ENCODE measurements around the gene SPPL2B. TPM values are rescaled to one million over a fixed set of nuclear protein-coding genes. Genes with fewer than 3 reads are reported as not detected.
"Not testable (repeated sequence)": the region's sequence is repeated elsewhere in the genome, so short reads cannot be mapped to it uniquely, and the experiment has no call there.

SPPL2B gene
- polyA plus RNA-seq, 3 donors, result 5.7 to 64.9 (median 8.7) TPM

DNA sequence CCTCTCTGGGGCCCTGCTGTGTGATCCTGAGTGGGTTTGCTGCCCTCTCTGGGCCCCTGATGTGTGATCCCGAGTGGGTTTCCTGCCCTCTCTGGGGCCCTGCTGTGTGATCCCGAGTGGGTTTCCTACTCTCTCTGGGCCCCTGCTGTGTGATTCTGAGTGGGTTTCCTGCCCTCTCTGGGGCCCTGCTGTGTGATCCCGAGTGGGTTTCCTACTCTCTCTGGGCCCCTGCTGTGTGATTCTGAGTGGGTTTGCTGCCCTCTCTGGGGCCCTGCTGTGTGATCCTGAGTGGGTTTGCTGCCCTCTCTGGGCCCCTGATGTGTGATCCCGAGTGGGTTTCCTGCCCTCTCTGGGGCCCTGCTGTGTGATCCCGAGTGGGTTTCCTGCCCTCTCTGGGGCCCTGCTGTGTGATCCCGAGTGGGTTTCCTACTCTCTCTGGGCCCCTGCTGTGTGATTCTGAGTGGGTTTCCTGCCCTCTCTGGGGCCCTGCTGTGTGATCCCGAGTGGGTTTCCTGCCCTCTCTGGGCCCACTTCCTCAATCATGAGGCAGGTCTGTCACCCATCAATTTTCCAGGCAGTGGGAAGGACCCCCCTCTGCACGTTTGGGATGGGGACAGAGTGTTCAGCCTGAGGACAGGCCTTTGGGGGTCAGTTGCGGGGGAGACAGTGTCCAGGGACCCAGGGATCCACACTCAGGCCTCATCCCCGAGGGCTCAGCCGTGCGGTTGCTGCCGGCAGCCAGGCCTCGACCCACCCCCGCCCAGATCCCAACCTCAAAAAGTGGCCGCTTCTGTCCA, 47.0 kb upstream of the SPPL2B start:
- peak overlapping the region; percentile 49 to 79 (median 71) for H3K4me3 ChIP-seq (replicated peaks in 1 of 3; ENCODE audit: low read depth in 2 of 3, low read length in 3 of 3)
- H2AFZ ChIP-seq (ENCODE audit: insufficient read depth, low read depth, low read length, poor library complexity, severe bottlenecking), result peak overlapping the region; percentile 35
- H3K27me3 Mint-ChIP-seq (ENCODE audit: low read depth in 3 of 3); H3K36me3 ChIP-seq (replicated peaks in 1 of 2; ENCODE audit: control insufficient read depth in 1 of 2, insufficient read depth in 2 of 2, low read length in 2 of 2); H3K27me3 ChIP-seq (ENCODE audit: control insufficient read depth in 2 of 2, insufficient read depth in 2 of 2, low read length in 2 of 2); H3K9me3 ChIP-seq (replicated peaks in 1 of 2; ENCODE audit: control insufficient read depth in 1 of 2, insufficient read depth in 1 of 2, low read length in 2 of 2); DNase-seq; H3K9me3 Mint-ChIP-seq: not testable (repeated sequence)
- H3K4me3 Mint-ChIP-seq, result peak overlapping the region; percentile 88 to 94
- 0% methylated on average over 6 of the region's 16 CpGs for WGBS (ENCODE audit: insufficient coverage)
- H3K9ac ChIP-seq (ENCODE audit: insufficient read depth, low read length, poor library complexity, severe bottlenecking), result peak overlapping the region; percentile 68
- peaks cover 20 to 36% of the 10 kb centered on the region in 2 donors for H3K36me3 Mint-ChIP-seq
- H3K27ac Mint-ChIP-seq, result peak overlapping the region; percentile 87 to 94 (median 92)
- peak overlapping the region; percentile 99 for H3K4me2 ChIP-seq (replicated peaks; ENCODE audit: extremely low read depth, low read length, poor library complexity, severe bottlenecking)
- H3K4me1 ChIP-seq (ENCODE audit: control insufficient read depth in 1 of 2, insufficient read depth in 2 of 2, low read length in 2 of 2), result peaks cover 27 to 43% of the 10 kb centered on the region in 2 donors
- H3K27ac ChIP-seq (ENCODE audit: low read depth in 1 of 2, low read length in 2 of 2), result peak overlapping the region; percentile 67 to 82
- H3K79me2 ChIP-seq (ENCODE audit: insufficient read depth, low read length), result peaks cover 39% of the 10 kb centered on the region
- intact Hi-C loops (cut with micrococcal nuclease), result loop anchor here in 1 of 2 donors (10.0 kb wide), 1 partner anchor 113 kb away; no protein-coding TSS in a partner anchor
- peaks cover 35% of the 10 kb centered on the region for H4K20me1 ChIP-seq (ENCODE audit: insufficient read depth, low read length)
- H3K4me1 Mint-ChIP-seq, result peaks cover 46% of the 10 kb centered on the region

GRCh38 chr19:2282062-2282861, 46.2 kb upstream of the SPPL2B start, which contains the start of gene PEAK3:
PEAK3 (minus strand) TSS chr19:2282175; CDS start chr19:2280931, 1,244 bp downstream.
- H3K4me3 Mint-ChIP-seq, result peak within 1 kb of the TSS; percentile 88 to 94
- Histone ChIP-seq H3K9me3 (replicated peaks in 1 of 2; ENCODE audit: control insufficient read depth in 1 of 2, insufficient read depth in 1 of 2, low read length in 2 of 2) (no peaks in the 10 kb centered on the region), H3K27ac (ENCODE audit: low read depth in 1 of 2, low read length in 2 of 2) (peak within 1 kb of the TSS; percentile 67 to 82), H3K79me2 (ENCODE audit: insufficient read depth, low read length) (peaks cover 31% of the 10 kb centered on the region), H3K4me2 (replicated peaks; ENCODE audit: extremely low read depth, low read length, poor library complexity, severe bottlenecking) (peak within 1 kb of the TSS; percentile 99), H3K4me3 (replicated peaks in 1 of 3; ENCODE audit: low read depth in 2 of 3, low read length in 3 of 3) (peak within 1 kb of the TSS; percentile 49 to 79 (median 71)), H3K4me1 (ENCODE audit: control insufficient read depth in 1 of 2, insufficient read depth in 2 of 2, low read length in 2 of 2) (peaks cover 33 to 49% of the 10 kb centered on the region in 2 donors), H3K9ac (ENCODE audit: insufficient read depth, low read length, poor library complexity, severe bottlenecking) (peak within 1 kb of the TSS; percentile 68), H4K20me1 (ENCODE audit: insufficient read depth, low read length) (peaks cover 27% of the 10 kb centered on the region), H3K27me3 (ENCODE audit: control insufficient read depth in 2 of 2, insufficient read depth in 2 of 2, low read length in 2 of 2) (no peaks in the 10 kb centered on the region), H3K36me3 (replicated peaks in 1 of 2; ENCODE audit: control insufficient read depth in 1 of 2, insufficient read depth in 2 of 2, low read length in 2 of 2) (peaks cover 2 to 6% of the 10 kb centered on the region in 2 donors), H2AFZ (ENCODE audit: insufficient read depth, low read depth, low read length, poor library complexity, severe bottlenecking) (peak within 1 kb of the TSS; percentile 35)
- H3K9me3 Mint-ChIP-seq, result peaks cover 0 to 4% (median 0%) of the 10 kb centered on the region in 7 donors
- H3K36me3 Mint-ChIP-seq, result peaks cover 12 to 30% of the 10 kb centered on the region in 2 donors
- WGBS (ENCODE audit: insufficient coverage), result 0% methylated on average over 18 of the region's 41 CpGs
- intact Hi-C loops (cut with micrococcal nuclease), result loop anchor here in 1 of 2 donors (10.0 kb wide), 1 partner anchor 113 kb away; no protein-coding TSS in a partner anchor
- peaks cover 43% of the 10 kb centered on the region for H3K4me1 Mint-ChIP-seq
- H3K27ac Mint-ChIP-seq, result peak within 1 kb of the TSS; percentile 87 to 94 (median 92)
- TF ChIP-seq CTCF (IDR thresholded peaks at IDR 0.05), result no peak
- peak; percentile 66 to 78 (median 73) for DNase-seq
- peaks cover 4 to 9% (median 4%) of the 10 kb centered on the region in 3 donors for H3K27me3 Mint-ChIP-seq (ENCODE audit: low read depth in 3 of 3)

Data from CD14-positive monocyte (primary cell).